GM18861 (cell line): ENCODE data around the gene SPI1.

Experiments used
- ATAC-seq: cut with Tn5 transposase; IDR thresholded peaks from one replicate; pipeline ENCODE4 v1.9.1; 2021; ENCODE audit not compliant: unreplicated experiment

The SPI1 gene

GRCh38 chr11:47378010-47378835 lies at the start of gene SPI1:
TSS of gene SPI1 (minus strand) at chr11:47378547. CDS start at chr11:47378353, 194 bp downstream.
- ATAC-seq = peak; percentile 75

DNA sequence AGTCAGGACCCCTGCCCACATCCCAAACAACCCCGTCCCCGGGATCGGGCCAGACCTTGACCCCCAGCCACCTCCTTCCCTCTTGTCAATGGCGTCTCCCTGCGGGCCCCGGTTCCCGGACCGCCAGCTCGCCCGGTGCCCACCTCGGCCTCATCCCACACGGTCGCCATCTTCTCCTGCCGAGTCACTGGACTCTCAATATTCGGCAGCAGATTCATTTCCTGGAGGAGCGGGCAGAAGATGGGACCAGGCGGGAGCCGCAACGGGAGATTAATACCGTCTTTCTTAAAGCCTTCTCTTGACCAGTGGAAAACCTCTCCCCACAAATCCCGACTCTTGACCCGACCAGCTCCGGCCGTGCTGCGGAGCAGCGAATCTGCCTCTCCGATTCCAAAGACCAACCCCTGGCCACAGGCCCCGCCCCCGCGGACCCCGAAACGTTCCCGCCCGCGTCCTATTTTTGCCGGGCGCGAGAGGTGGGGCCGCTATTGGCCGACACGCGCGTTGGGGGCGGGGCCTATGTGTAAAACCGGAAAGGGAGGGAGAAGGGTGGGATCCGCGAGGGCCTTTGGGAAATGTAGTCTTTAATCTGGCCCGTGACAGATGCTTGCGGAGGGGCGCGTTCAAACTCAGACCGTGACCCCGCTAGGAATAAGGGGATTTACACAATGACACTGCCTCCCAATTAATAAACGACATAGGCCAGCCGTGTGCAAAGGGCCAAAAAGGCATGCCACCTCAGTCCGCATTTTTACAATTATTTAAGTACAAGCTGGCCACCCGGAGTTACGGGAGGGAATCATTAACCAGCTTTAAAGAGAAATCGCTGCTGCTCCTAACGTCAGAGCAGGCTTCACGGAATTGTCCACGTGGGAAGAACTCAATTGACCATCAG lies 48.0 kb upstream of the SPI1 start, which contains the start of gene PSMC3:
TSS of gene PSMC3 (minus strand) at position 378 of the 895 bp plus-strand sequence. CDS start at position 218, 160 bp downstream.
- ATAC-seq = peak; percentile 79

DNA sequence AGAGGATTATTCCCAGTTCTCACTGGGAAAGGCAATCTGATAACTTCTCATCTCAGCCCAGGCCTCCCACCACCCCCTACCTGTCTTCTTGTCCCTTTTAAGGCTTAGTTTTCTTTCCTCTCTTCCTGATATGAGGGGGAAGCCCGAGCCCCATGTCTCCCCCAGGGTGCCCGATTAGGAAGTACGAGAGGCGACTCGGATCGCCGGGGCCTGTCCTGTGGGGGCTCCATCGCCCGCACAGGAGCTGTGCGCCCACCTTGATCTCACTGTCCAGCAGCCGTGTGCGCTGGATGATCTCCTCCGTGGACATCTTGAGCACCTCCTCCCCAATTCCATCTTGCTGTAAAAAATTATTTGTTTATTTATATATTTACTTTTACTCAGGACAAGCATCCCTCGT lies 47.3 kb upstream of the SPI1 start:
- ATAC-seq = no peak

GRCh38 chr11:47418454-47419259 lies 40.3 kb upstream of the SPI1 start:
- no peak for ATAC-seq

GRCh38 chr11:47417712-47418111 lies 39.4 kb upstream of the SPI1 start:
- no peak for ATAC-seq

DNA sequence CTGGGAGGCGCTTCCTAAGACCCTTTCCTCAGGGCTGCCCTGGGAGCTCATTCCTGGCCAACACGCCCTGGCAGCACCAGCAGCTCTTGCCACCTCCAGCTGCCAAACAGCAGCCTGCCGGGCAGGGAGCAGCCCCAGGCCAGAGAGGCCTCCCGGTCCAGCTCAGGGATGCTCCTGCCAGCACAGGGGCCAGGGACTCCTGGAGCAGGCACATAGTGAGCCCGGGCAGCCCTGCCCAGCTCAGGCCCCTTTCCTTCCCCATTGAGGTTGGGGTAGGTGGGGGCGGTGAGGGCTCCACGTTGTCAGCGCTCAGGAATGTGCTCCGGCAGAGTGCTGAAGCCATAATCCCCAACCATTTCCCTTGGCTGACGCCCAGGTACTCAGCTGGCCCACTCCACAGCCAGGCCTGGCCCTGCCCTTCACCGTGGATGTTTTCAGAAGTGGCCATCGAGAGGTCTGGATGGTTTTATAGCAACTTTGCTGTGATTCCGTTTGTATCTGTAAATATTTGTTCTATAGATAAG lies 37.7 kb upstream of the SPI1 start:
- ATAC-seq = no peak

DNA sequence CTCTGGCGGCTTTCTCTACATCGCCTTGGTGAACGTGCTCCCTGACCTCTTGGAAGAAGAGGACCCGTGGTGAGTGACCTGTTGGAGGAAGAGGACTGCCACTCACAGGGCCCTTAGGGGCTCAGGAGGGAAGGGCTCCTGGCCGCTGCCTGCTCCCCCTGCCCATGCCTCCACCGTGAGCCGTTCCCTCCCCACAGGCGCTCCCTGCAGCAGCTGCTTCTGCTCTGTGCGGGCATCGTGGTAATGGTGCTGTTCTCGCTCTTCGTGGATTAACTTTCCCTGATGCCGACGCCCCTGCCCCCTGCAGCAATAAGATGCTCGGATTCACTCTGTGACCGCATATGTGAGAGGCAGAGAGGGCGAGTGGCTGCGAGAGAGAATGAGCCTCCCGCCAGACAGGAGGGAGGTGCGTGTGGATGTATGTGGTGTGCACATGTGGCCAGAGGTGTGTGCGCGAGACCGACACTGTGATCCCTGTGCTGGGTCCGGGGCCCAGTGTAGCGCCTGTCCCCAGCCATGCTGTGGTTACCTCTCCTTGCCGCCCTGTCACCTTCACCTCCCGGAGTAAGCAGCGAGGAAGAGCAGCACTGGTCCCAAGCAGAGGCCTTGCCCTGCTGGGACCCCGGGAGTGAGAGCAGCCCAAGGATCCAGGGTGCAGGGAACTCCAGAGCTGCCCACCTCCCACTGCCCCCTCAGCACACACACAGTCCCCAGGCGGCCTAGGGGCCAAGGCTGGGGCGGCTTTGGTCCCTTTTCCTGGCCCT lies 36.9 kb upstream of the SPI1 start:
- ATAC-seq = no peak

GRCh38 chr11:47414685-47415070 lies 36.3 kb upstream of the SPI1 start:
- no peak for ATAC-seq

GRCh38 chr11:47413908-47414684 lies 35.7 kb upstream of the SPI1 start:
- ATAC-seq = no peak

DNA sequence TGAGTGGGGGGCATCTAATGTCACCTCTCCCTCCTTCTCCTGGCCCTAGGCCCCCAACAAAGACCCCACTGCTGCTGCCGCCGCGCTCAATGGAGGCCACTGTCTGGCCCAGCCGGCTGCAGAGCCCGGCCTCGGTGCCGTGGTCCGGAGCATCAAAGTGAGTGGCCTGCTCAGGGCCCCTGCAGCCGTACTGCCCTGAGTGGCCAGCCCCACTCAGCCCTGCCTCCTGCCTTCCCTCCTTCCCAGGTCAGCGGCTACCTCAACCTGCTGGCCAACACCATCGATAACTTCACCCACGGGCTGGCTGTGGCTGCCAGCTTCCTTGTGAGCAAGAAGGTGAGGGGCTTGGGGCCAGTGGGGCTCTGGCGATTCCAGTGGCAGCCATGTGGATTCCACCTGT lies 35.0 kb upstream of the SPI1 start:
- no peak for ATAC-seq

DNA sequence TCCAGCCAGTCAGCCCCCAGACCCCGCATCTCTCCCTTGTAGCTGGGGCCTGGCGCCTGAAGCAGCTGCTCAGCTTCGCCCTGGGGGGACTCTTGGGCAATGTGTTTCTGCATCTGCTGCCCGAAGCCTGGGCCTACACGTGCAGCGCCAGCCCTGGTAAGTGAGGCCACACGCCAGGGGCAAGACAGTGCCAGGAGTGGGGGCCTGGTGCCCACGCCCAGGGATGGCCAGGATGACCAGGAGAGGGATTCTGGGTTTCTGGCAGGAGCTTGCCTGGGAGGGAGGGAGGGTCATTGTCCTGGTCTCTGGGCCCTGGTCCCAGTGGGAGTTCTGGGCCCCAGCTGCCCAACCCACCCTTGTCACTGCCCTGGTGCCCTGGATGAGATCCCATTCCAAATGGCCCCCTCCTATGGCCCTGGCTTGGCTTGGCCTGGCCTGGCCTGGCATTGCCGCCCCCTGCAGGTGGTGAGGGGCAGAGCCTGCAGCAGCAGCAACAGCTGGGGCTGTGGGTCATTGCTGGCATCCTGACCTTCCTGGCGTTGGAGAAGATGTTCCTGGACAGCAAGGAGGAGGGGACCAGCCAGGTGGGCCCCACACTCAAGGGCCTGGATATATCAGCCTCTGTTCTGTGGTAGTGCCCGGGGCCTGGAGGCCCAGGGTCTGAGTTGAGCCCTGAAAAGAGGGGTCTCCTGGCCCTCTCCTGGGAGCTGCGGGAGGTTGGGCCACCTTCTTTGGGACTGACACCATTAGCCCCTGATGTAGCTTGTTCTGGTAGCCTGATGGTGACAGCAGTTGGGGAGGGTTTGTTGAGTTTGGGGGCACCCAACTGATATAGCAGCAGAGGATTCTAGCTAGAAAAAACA lies 33.8 kb upstream of the SPI1 start:
- no peak for ATAC-seq

- ATAC-seq = no peak
Measured at GRCh38 chr11:47410370-47411264, 32.3 kb upstream of the SPI1 start.

DNA sequence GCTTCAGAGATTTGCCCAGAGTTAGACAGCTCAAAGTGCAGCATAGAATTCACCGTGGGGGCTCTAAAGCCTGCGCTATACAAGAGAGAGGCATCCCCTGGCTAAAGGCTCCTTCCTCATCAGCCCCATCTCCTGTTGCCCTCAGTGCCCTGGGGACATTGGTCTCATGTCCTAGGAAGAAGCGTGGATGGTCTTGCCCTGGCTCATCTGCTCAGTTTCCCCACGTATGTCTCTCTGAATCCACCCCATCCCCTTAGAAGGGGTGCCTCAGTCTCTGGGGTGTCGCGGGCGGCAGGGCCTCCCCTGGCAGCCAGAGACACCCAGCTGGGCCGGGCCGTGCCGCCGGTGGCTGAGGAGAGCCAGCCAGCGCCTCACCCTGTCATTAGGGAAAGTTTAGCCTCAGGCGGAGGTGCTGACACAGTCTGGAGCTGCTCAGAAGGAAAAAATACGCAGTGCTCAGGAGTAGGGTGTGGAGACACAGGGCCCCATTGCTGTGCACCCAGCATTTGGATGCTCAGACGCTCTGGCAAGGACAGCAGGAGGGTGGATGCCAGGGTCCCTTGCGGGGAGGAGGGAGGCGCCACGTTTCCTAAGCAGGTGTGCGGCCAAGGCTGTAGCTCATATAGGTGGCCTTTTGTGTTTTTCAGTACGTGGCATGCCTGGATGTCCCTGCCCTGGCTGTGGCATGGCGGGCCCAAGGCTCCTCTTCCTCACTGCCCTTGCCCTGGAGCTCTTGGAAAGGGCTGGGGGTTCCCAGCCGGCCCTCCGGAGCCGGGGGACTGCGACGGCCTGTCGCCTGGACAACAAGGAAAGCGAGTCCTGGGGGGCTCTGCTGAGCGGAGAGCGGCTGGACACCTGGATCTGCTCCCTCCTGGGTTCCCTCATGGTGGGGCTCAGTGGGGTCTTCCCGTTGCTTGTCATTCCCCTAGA lies 31.4 kb upstream of the SPI1 start:
- ATAC-seq = no peak

DNA sequence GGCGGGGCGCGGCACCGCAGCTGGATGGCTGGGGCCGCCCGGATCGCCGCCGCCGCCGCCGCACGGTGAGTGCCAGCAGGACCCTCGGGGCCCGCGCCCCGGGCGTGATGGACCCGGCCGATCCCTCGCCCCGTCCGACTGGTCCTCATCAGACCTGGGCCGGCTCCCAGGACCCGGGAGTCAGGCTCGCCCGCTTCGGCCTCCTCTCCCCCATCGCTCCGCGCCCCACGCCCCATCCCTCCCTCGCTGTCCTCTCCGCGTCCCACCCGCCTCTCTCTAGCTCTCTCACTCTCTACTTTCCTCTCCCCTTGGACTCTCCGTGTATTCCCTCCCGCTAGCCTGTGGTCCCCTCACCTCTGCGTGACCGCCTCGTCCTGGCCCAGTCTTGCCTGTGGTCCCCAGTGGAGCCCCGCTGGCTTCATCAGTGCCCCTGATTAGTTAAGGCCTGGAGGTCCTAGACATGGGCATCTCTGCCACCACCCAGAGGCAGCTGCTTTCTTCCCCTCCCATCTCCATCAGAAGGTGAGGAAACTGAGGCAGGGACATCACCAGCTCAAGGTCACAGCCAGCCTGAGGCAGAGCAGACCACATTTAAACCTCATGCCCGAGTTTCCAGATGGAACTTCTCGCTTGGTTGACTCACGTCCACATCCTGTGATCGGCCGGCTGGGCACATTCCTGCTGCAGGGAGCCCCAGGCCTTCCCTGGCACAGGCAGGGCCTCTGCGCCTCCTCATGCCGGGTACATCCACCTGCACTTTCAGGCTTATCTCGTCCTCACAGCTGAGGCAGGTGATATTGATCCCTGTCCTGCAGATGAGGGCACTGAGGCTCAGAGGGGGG lies 30.5 kb upstream of the SPI1 start:
- ATAC-seq = no peak
